HCT116 (cell line): ENCODE measurements around the gene KLHL25. TPM values are rescaled to one million over a fixed set of nuclear protein-coding genes. Genes with fewer than 3 reads are reported as not detected.

Experiments used
- ATAC-seq: fragments of 200-7000 bp; cut with Tn5 transposase; 2 replicates; pipeline ENCODE4 v1.9.1; 2020; ENCODE audit warnings: mild to moderate bottlenecking, moderate library complexity
- BruUV-seq: library from RNA; stranded (reverse); fragments of 400-500 nt; replicated peaks from 2 replicates; lab custom pipeline; 2021; lab: Mats Ljungman, UMichigan
- CTCF ChIA-PET: fragments of 300-600 bp; sonication (Branson Sonifier 250); formaldehyde crosslinking; loops from one replicate; lab custom pipeline; 2021; ENCODE audit warnings: antibody characterized with exemption; lab: Charles Lee
- POLR2A ChIA-PET: fragments of 300-600, 350-600 bp; sonication (Branson Sonifier 250); formaldehyde crosslinking; loops from one replicate; lab custom pipeline; 2021; ENCODE audit warnings: antibody characterized with exemption; lab: Charles Lee
- RAD21 ChIA-PET, 2 experiments: fragments of 300-600 bp; sonication (Branson Sonifier 250); formaldehyde crosslinking; loops; one replicate each; lab custom pipeline; 2023; ENCODE audit warnings: low total read pairs in 2 of 2; ENCODE audit not compliant: uncharacterized antibody in 2 of 2, unreplicated experiment in 2 of 2, low non-redundant PET in 1 of 2; lab: Charles Lee
- DNase-seq: peaks from one replicate; pipeline ENCODE4 v3.0.0-alpha.2; 2010; ENCODE audit warnings: low read depth, low spot score
- H2AFZ ChIP-seq: fragments of 200-600 bp; shearing (Covaris generic), sonication (generic); 2 replicates; pipeline ENCODE4 v1.6.1; 2017; ENCODE audit warnings: low read depth, mixed run types, mixed read lengths, antibody characterized with exemption, low read length; ENCODE audit not compliant: poor library complexity, severe bottlenecking
- H3K27ac ChIP-seq: 2 replicates; pipeline ENCODE4 v1.5.1; 2012; ENCODE audit warnings: low read depth, low read length
- H3K27me3 ChIP-seq: fragments of 200-600 bp; sonication (generic); 2 replicates; pipeline ENCODE4 v1.6.1; 2016; ENCODE audit warnings: mixed run types, low read length, mixed read lengths; ENCODE audit not compliant: insufficient read depth
- H3K36me3 ChIP-seq, 2 experiments: fragments of 200-500 bp in 1 of 2; fragments of 200-600 bp in 1 of 2; sonication (Bioruptor generic) in 1 of 2; sonication (generic) in 1 of 2; 2 replicates each; pipeline versions ENCODE4 v1.5.1 to v1.6.1; 2014 to 2016; ENCODE audit warnings: low read length in 2 of 2, inconsistent platforms in 1 of 2, mixed read lengths in 1 of 2, mixed run types in 1 of 2; ENCODE audit not compliant: insufficient read depth in 2 of 2, control insufficient read depth in 1 of 2
- H3K4me1 ChIP-seq, 2 experiments: fragments of 200-600 bp in 1 of 2; sonication (generic) in 1 of 2; 2 replicates each; pipeline versions ENCODE4 v1.5.1 to v1.6.1; 2012 to 2017; ENCODE audit warnings: low read length in 2 of 2, inconsistent platforms in 1 of 2, mild to moderate bottlenecking in 1 of 2, mixed read lengths in 1 of 2, mixed run types in 1 of 2, moderate library complexity in 1 of 2; ENCODE audit not compliant: insufficient read depth in 2 of 2, control insufficient read depth in 1 of 2
- H3K4me2 ChIP-seq: fragments of 200-600 bp; sonication (generic); 2 replicates; pipeline ENCODE4 v1.6.1; 2017; ENCODE audit warnings: mixed run types, low read length, mixed read lengths
- H3K4me3 ChIP-seq, 2 experiments: fragments of 200-600 bp in 1 of 2; sonication (generic) in 1 of 2; replicated peaks in 1 of 2; 2 replicates each; pipeline ENCODE4 v1.5.1; 2011 to 2016; ENCODE audit warnings: low read length in 2 of 2, control low read depth in 1 of 2, low read depth in 1 of 2, mild to moderate bottlenecking in 1 of 2, mixed read lengths in 1 of 2, mixed run types in 1 of 2
- H3K79me2 ChIP-seq: fragments of 200-600 bp; sonication (generic); 2 replicates; pipeline ENCODE4 v1.6.1; 2017; ENCODE audit warnings: mild to moderate bottlenecking, mixed run types, low read length, moderate library complexity, mixed read lengths; ENCODE audit not compliant: insufficient read depth
- H3K9ac ChIP-seq: fragments of 200-600 bp; sonication (generic); 2 replicates; pipeline ENCODE4 v1.6.1; 2016; ENCODE audit warnings: low read length, mixed read lengths
- H3K9me2 ChIP-seq: fragments of 200-600 bp; sonication (generic), shearing (Covaris generic); 2 replicates; pipeline ENCODE4 v1.6.1; 2017; ENCODE audit warnings: mixed run types, mild to moderate bottlenecking, moderate library complexity; ENCODE audit not compliant: insufficient read depth
- H3K9me3 ChIP-seq, 2 experiments: fragments of 200-500 bp in 1 of 2; fragments of 200-600 bp in 1 of 2; sonication (Bioruptor generic) in 1 of 2; sonication (generic) in 1 of 2; 2 replicates each; pipeline ENCODE4 v1.6.1; 2014 to 2017; ENCODE audit warnings: low read length in 2 of 2, mixed read lengths in 2 of 2, inconsistent platforms in 1 of 2, low read depth in 1 of 2, mild to moderate bottlenecking in 1 of 2, mixed run types in 1 of 2, moderate library complexity in 1 of 2; ENCODE audit not compliant: control insufficient read depth in 1 of 2, insufficient read depth in 1 of 2
- H4K20me1 ChIP-seq: fragments of 200-600 bp; sonication (generic), shearing (Covaris generic); 2 replicates; pipeline ENCODE4 v1.6.1; 2017; ENCODE audit warnings: mixed run types, mild to moderate bottlenecking, moderate library complexity; ENCODE audit not compliant: insufficient read depth
- EZH2 ChIP-seq: fragments of 200-600 bp; sonication (generic); IDR thresholded peaks from 2 replicates; pipeline ENCODE4 v1.6.1; 2017; ENCODE audit warnings: antibody characterized with exemption, mixed run types
- EZH2phosphoT487 ChIP-seq: fragments of 200-600 bp; IDR thresholded peaks from 2 replicates; pipeline ENCODE4 v1.6.1; 2018; ENCODE audit warnings: antibody characterized with exemption, borderline replicate concordance
- JUND ChIP-seq: IDR thresholded peaks from 2 replicates; pipeline ENCODE4 v1.6.1; 2012
- SIN3A ChIP-seq: IDR thresholded peaks from 2 replicates; pipeline ENCODE4 v1.6.1; 2012; ENCODE audit warnings: low read depth
- intact Hi-C: fragments of 100-400 bp; cut with micrococcal nuclease; formaldehyde crosslinking; loops from 2 replicates; pipeline ENCODE4 v1.10.0; 2022
- total RNA-seq: library from RNA; stranded (reverse); gene quantifications from one replicate; pipeline ENCODE4 v1.2.1, GENCODE V29; 2021; ENCODE audit not compliant: unreplicated experiment
- TF ChIP-seq, protein P1 (sequence below): IDR thresholded peaks from 2 replicates; pipeline ENCODE4 v1.6.1; 2012
- TF ChIP-seq, protein P2 (sequence below): IDR thresholded peaks from 2 replicates; pipeline ENCODE4 v1.6.1; 2012; ENCODE audit warnings: low read depth
- TF ChIP-seq, protein P3 (sequence below): IDR thresholded peaks from 2 replicates; pipeline ENCODE4 v1.6.1; 2012

KLHL25 gene
- total RNA-seq, 1 experiment from 2014 or later: 5.3 TPM

DNA sequence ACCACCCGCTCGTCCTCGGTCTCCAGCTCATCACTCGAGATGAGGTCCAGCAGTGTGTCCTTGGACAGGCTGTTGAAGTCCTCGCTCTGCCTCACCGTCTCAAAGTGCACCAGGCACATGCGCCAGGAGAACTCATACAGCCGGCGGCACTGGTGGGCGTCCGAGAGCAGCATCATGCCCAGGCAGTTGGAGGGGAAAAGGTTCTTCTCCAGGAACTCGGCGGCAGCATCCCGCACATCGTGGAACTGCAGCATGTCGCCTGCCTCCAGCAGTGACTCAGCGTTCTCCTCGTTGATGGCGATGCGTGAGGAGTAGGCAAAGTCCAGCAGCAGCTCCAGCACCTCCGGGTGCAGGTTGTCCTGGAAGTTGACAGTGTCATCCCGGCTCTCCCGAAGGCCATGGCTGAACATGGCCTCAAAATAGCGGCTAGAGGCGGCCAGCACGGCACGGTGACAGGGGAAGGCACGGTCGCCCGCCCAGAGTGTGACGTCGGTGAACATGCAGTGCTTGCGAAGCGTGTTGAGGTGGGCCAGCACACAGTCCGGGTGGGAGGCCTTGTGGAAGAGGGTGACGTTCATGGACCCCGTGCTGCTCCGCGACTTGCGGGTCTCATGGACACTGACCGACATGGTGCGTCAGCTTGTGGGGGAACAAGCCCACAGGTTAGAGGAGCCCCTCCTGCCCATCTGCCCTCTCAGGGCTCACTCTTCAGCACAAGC lies 25.4 kb downstream of the KLHL25 start:
- BruUV-seq: no TSS peak
- CTCF ChIA-PET: no interaction called here
- no peaks in the 10 kb centered on the region for H4K20me1 ChIP-seq

More for the DNA sequence above, 25.4 kb downstream of the KLHL25 start:
- Histone ChIP-seq H3K79me2 (no peaks in the 10 kb centered on the region; the same call in 1 of the 2 replicates), H3K27me3 (no peaks in the 10 kb centered on the region), H3K4me3 (no peak overlapping the region), H3K4me1 (peaks cover 0 to 6% of the 10 kb centered on the region in 2 experiments; a peak in 1 of 4 replicates), H3K9me3 (no peaks in the 10 kb centered on the region), H3K4me2 (no peak overlapping the region), H2AFZ (no peak overlapping the region), H3K9me2 (no peaks in the 10 kb centered on the region), H3K27ac (no peak overlapping the region), H3K9ac (no peak overlapping the region), H3K36me3 (no peaks in the 10 kb centered on the region)
- RAD21 ChIA-PET: no interaction called here
- no peak for DNase-seq
- POLR2A ChIA-PET: no interaction called here
- intact Hi-C loops: no loop called here
- TF ChIP-seq, protein P1, sequence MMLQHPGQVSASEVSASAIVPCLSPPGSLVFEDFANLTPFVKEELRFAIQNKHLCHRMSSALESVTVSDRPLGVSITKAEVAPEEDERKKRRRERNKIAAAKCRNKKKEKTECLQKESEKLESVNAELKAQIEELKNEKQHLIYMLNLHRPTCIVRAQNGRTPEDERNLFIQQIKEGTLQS: no peak
- TF ChIP-seq JUND (no peak), SIN3A (no peak), EZH2 (no peak), EZH2phosphoT487 (no peak)
- TF ChIP-seq, protein P2, sequence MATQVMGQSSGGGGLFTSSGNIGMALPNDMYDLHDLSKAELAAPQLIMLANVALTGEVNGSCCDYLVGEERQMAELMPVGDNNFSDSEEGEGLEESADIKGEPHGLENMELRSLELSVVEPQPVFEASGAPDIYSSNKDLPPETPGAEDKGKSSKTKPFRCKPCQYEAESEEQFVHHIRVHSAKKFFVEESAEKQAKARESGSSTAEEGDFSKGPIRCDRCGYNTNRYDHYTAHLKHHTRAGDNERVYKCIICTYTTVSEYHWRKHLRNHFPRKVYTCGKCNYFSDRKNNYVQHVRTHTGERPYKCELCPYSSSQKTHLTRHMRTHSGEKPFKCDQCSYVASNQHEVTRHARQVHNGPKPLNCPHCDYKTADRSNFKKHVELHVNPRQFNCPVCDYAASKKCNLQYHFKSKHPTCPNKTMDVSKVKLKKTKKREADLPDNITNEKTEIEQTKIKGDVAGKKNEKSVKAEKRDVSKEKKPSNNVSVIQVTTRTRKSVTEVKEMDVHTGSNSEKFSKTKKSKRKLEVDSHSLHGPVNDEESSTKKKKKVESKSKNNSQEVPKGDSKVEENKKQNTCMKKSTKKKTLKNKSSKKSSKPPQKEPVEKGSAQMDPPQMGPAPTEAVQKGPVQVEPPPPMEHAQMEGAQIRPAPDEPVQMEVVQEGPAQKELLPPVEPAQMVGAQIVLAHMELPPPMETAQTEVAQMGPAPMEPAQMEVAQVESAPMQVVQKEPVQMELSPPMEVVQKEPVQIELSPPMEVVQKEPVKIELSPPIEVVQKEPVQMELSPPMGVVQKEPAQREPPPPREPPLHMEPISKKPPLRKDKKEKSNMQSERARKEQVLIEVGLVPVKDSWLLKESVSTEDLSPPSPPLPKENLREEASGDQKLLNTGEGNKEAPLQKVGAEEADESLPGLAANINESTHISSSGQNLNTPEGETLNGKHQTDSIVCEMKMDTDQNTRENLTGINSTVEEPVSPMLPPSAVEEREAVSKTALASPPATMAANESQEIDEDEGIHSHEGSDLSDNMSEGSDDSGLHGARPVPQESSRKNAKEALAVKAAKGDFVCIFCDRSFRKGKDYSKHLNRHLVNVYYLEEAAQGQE: no peak
- TF ChIP-seq, protein P3, sequence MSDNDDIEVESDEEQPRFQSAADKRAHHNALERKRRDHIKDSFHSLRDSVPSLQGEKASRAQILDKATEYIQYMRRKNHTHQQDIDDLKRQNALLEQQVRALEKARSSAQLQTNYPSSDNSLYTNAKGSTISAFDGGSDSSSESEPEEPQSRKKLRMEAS: no peak
- ATAC-seq: no peak
